Fibroblast of villous mesenchyme (primary cell): Measurements from ENCODE around the gene TMEM164. TPM values are rescaled to one million over a fixed set of nuclear protein-coding genes. Genes with fewer than 3 reads are reported as not detected.

Experiments used
- DNase-seq: peaks from one replicate; pipeline ENCODE4 v3.0.0-alpha.2; 2010; ENCODE audit warnings: low read depth
- H3K4me3 ChIP-seq: 2 replicates; pipeline ENCODE4 v1.5.1; 2011; ENCODE audit warnings: low read depth, mild to moderate bottlenecking, low read length
- CTCF ChIP-seq: IDR thresholded peaks from 2 replicates; pipeline ENCODE4 v1.5.1; 2012; ENCODE audit warnings: low read depth, mild to moderate bottlenecking, low read length; ENCODE audit not compliant: insufficient read depth
- small RNA-seq: library from RNA; depleted of rRNA; stranded (forward); fragments of <200 nt; gene quantifications from one replicate; pipeline ENCODE3, GENCODE V24; 2012
- total RNA-seq: library from RNA; depleted of rRNA; stranded (reverse); fragments of >200 nt; gene quantifications from 2 replicates; pipeline ENCODE4 v1.2.3, GENCODE V29; 2012

Gene TMEM164
- total RNA-seq, 1 donor = 11.7 TPM

DNA sequence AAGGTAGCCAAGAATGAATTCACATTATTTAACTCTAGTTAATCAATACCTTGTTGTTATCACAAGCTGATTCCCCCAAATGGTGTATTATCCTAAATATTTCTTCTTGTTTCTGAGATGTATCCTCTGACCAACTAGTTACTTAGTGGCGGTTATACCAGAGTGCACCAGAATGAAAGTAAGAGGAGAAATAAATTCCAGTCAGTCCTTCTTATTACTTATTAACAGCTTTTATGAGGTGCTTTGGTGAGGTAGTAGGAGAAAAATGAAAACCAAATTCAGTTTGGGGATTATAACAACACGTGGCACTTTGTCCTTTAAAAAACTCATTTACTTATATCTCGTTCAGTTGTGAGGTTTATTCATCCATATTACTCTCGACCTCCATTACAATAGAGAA lies 213.1 kb downstream of the TMEM164 start:
- no peak overlapping the region for H3K4me3 ChIP-seq
- DNase-seq = no peak
- TF ChIP-seq CTCF = no peak

DNA sequence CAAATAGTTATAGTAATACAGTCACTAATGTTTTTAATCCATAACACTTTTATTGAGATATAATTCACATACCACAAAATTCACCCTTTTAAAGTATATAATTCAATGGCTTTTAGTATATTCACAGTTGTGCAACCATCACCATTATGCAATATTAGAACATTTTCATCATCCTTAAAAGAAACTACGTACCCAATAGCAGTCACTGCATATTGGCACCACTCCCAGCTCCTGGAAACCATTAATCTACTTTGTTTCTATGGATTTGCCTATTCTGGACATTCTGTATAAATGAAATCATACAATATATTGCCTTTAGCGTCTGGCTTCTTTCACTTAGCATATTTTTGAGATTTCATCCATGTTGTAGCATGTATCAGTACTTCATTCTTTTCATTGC lies 215.7 kb downstream of the TMEM164 start:
- DNase-seq = peak; percentile 89
- TF ChIP-seq CTCF = no peak
- no peak overlapping the region for H3K4me3 ChIP-seq

GRCh38 chrX:110219920-110220319 lies 217.0 kb downstream of the TMEM164 start:
- no peak for TF ChIP-seq CTCF
- no peak overlapping the region for H3K4me3 ChIP-seq
- DNase-seq = peak; percentile 80

DNA sequence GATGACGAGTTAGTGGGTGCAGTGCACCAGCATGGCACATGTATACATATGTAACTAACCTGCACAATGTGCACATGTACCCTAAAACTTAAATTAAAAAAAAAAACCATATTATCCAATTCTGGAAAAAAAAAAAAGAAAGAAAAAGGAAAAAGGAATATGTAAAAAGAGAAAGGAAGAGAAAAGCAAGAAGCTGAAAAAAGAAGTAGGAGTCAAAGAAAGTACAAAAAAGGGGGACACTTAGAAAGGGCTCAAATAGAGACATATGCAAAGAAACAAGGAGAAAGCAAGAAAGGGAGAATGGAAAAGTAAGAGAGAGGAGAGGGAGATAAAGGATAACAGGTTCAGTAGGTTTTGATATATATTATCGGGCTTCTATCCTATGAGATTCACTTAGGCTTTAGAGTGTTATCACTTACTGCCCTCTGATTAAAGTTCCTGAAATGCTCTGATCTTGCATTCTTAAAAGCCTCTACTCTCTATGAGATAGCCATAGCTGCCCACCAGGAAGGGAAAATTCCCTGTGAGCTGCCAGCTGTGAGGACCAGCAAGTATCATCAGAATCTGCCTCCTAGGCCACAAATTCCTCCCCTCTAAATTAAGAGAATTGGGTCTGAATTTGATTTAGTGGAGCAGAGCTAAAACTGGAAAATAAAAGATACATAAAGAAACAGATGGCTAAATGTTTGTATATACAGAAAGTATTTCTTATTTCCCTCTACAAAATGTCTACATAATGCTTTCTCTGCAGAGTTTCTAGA lies 219.8 kb downstream of the TMEM164 start:
- H3K4me3 ChIP-seq = no peak overlapping the region
- no peak for DNase-seq
- no peak for TF ChIP-seq CTCF

DNA sequence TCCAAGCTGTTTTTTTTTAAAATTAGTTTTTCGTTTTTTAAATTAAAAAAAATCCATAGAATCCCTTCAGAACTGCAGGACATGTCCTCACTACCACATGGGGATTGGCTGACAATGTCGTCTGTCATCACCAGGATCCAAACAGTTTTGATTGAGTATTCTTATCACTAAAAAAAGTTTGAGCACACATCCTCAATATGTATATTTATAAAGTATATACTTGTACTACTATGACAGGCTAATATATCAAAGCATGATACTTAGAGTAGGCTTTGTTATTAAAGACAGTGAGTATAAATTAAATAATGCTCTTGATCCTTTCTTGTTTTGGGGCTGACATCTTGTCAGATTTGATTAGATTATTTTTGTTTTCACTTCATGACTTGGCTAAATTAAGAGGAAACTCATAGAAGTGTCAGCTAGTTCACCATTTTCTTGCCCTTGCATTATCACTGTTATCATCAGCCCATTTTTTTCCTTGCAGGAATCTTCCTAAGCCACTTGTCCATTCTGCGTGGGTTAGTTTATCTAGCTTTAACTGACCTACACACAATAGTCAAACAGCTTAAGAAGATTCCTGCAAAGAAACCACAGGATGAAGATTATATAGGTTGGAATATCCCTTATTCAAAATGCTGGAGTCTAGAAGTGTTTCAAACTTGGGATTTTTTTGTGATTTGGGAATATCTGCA lies 222.2 kb downstream of the TMEM164 start:
- no peak for DNase-seq
- TF ChIP-seq CTCF = no peak
- no peak overlapping the region for H3K4me3 ChIP-seq

DNA sequence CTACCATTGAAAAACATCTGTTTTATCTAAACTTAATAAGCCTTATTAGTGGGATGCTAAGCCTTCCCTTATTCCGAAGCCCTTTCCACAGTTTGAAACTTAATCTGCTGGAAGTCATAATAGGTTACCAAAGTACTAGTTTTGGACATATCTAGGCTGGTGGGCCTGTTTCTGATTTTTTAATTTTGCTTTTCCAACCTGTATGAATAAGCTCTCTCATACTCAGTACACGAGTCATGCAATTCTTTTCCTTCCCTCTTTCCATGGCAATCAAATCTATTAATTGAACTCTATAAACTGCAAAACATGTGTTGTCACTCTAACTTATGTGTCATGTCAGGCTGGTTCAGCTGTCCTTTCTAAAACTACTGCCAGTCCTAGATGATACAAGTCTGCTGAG lies 224.0 kb downstream of the TMEM164 start:
- DNase-seq = no peak
- no peak for TF ChIP-seq CTCF
- no peak overlapping the region for H3K4me3 ChIP-seq

Small RNAs within 50 kb of the gene (small RNA-seq; reads per million reads assigned to genes)
- gene MIR3978 = not detected
- gene MIR652 = 307 reads per million, percentile 98 among the genes with 10 or more reads in this experiment
- gene SNORD96B = 6.8 reads per million, percentile 86 among the genes with 10 or more reads in this experiment
